Measurements from ENCODE around the gene BRK1. TPM values are rescaled to one million over a fixed set of nuclear protein-coding genes. Genes with fewer than 3 reads are reported as not detected.

The BRK1 gene
- total and polyA plus RNA-seq, 9 of the 15 experiments (the other 6 are each of a cell fraction or from before 2014, with no cell fraction given), result 105 to 634 (median 250) TPM

DNA sequence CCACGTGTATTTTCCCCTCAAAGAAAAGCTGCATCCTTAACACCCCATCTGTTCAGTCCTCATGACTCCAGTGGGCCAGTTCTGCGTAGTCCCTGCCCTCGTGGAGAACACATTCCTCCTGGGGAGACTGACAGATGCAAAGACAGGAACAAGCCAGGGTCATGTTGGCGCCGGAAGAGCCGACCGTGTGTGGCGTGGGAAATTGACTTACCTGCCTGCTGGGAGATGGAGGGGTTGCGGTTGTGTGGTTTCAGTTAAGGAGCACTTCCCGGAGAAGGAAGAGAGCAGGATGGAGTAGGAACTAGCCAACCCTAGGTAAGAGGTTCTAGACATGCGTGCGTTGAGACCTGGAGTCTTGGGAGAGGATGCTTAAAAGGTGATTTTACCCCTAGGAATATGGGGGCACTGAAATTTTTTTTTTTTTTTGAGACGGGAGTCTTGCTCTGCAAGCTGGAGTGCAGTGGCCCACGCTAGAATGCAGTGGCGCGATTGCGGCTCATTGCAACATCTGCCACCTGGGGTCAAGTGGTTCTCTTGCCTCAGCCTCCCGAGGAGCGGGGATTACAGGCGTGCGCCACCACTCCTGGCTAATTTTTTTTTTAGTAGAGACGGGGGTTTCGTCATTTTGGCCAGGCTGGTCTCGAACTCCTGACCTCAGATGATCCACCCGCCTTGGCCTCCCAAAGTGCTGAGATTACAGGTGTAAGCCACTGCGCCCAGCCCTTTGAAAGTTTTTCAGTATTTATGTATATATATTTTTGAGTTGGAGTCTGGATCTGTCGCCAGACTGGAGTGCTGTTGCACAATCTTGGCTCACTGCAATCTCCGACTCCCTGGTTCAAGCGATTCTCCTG is 27.5 kb downstream of the BRK1 start:
- peaks cover 8% of the 10 kb centered on the region; the same call in 1 of the 2 replicates for H4K20me1 ChIP-seq (replicated peaks; ENCODE audit: control insufficient read depth, insufficient read depth, low read length)
- ChIA-PET POLR2A (interaction anchor here (0.6 to 3.4 kb wide), 12 partner anchors 8 to 290 kb away, joined by 3 to 25 read pairs (median 4); partner anchors contain the start of gene BRK1), CTCF (ENCODE audit: low intra/inter-chr PET ratio) (interaction anchor here (0.6 kb wide), 2 partner anchors 55 to 345 kb away, joined by 3 to 4 read pairs; no protein-coding TSS in a partner anchor)
- intact Hi-C loops (cut with micrococcal nuclease) (loop anchor here (5.0 kb wide), 2 partner anchors 116 to 211 kb away; partner anchors contain the start of genes CRELD1 and FANCD2), in situ Hi-C loops (cut with MboI) (no loop called here)
- H2AFZ ChIP-seq (ENCODE audit: low read depth, low read length), result no peak overlapping the region
- peak; percentile 66 for ATAC-seq
- no peak for FAIRE-seq
- peak overlapping the region; percentile 61 for H3K4me3 ChIP-seq
- no peaks in the 10 kb centered on the region for H3K9me1 ChIP-seq (ENCODE audit: control insufficient read depth, insufficient read depth, low read length)
- peaks cover 39% of the 10 kb centered on the region for H3K36me3 ChIP-seq (ENCODE audit: control insufficient read depth, insufficient read depth, low read length)
- peaks cover 15 to 27% of the 10 kb centered on the region in 2 experiments; a peak in 4 of 5 replicates for H3K4me1 ChIP-seq (replicated peaks in 1 of 2; ENCODE audit: control insufficient read depth in 2 of 2, insufficient read depth in 2 of 2, low read length in 2 of 2)
- peak overlapping the region; percentile 95 for H3K4me2 ChIP-seq (ENCODE audit: insufficient read depth, low read length)
- peak overlapping the region; percentile 84 to 98 for H3K9ac ChIP-seq (ENCODE audit: insufficient read depth in 1 of 2, low read depth in 2 of 2, low read length in 2 of 2)
- H3K9me3 ChIP-seq (replicated peaks; ENCODE audit: control insufficient read depth, insufficient read depth, low read depth, low read length), result no peaks in the 10 kb centered on the region
- peak overlapping the region; percentile 84 for H3K27ac ChIP-seq (ENCODE audit: extremely low read depth, low read depth, low read length)
- DNase-seq (ENCODE audit: extremely low read depth in 1 of 4, low spot score in 3 of 4), result peak; percentile 34 to 68 (median 42)
- peaks cover 57% of the 10 kb centered on the region for H3K79me2 ChIP-seq (ENCODE audit: control insufficient read depth, insufficient read depth, low read length)
- BruUV-seq (replicated peaks), result no TSS peak
- no peaks in the 10 kb centered on the region for H3K27me3 ChIP-seq (ENCODE audit: control insufficient read depth in 2 of 2, insufficient read depth in 2 of 2, low read length in 2 of 2)
- 7% methylated on average over 29 of the region's 29 CpGs for WGBS (ENCODE audit: insufficient coverage, low coverage, missing lambda C conversion rate)
- TF ChIP-seq, protein P1, sequence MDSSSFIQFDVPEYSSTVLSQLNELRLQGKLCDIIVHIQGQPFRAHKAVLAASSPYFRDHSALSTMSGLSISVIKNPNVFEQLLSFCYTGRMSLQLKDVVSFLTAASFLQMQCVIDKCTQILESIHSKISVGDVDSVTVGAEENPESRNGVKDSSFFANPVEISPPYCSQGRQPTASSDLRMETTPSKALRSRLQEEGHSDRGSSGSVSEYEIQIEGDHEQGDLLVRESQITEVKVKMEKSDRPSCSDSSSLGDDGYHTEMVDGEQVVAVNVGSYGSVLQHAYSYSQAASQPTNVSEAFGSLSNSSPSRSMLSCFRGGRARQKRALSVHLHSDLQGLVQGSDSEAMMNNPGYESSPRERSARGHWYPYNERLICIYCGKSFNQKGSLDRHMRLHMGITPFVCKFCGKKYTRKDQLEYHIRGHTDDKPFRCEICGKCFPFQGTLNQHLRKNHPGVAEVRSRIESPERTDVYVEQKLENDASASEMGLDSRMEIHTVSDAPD (CRISPR knock-in tag; IDR thresholded peaks at IDR 0.05), result no peak
- TF ChIP-seq, protein P2, sequence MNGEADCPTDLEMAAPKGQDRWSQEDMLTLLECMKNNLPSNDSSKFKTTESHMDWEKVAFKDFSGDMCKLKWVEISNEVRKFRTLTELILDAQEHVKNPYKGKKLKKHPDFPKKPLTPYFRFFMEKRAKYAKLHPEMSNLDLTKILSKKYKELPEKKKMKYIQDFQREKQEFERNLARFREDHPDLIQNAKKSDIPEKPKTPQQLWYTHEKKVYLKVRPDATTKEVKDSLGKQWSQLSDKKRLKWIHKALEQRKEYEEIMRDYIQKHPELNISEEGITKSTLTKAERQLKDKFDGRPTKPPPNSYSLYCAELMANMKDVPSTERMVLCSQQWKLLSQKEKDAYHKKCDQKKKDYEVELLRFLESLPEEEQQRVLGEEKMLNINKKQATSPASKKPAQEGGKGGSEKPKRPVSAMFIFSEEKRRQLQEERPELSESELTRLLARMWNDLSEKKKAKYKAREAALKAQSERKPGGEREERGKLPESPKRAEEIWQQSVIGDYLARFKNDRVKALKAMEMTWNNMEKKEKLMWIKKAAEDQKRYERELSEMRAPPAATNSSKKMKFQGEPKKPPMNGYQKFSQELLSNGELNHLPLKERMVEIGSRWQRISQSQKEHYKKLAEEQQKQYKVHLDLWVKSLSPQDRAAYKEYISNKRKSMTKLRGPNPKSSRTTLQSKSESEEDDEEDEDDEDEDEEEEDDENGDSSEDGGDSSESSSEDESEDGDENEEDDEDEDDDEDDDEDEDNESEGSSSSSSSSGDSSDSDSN (IDR thresholded peaks at IDR 0.05; ENCODE audit: borderline replicate concordance in 1 of 2, low read depth in 2 of 2, low read length in 2 of 2), result no peak; a peak in 1 of 4 replicates
- TF ChIP-seq DDX20 (tag; IDR thresholded peaks at IDR 0.05; ENCODE audit: low read depth), result no peak
- TF ChIP-seq EGR1 (conservative IDR thresholded peaks at IDR 0.05), result no peak
- no peak for TF ChIP-seq TRIM25 (IDR thresholded peaks at IDR 0.05; ENCODE audit: borderline replicate concordance)
- no peak for TF ChIP-seq NR4A1 (CRISPR knock-in tag; IDR thresholded peaks at IDR 0.05)
- no peak; the same call in 1 of the 2 replicates for TF ChIP-seq NR4A1 (tag; IDR thresholded peaks at IDR 0.05)
- TF ChIP-seq ZNF717 (CRISPR knock-in tag; IDR thresholded peaks at IDR 0.05), result no peak
- no peak for TF ChIP-seq BDP1 (IDR thresholded peaks at IDR 0.05; ENCODE audit: insufficient read depth, insufficient read length)
- peak; percentile 70 for TF ChIP-seq ESRRA (IDR thresholded peaks at IDR 0.05; ENCODE audit: borderline replicate concordance, low read depth)
- no peak for TF ChIP-seq POU5F1 (IDR thresholded peaks at IDR 0.05; ENCODE audit: borderline replicate concordance, low read depth, low read length, partially characterized antibody)
- TF ChIP-seq ZNF583 (CRISPR knock-in tag; IDR thresholded peaks at IDR 0.05), result no peak
- no peak for TF ChIP-seq CREB3 (tag; conservative IDR thresholded peaks at IDR 0.05; ENCODE audit: low read depth)
- TF ChIP-seq ZNF124 (CRISPR knock-in tag; IDR thresholded peaks at IDR 0.05), result no peak

Data from K562 (cell line).